KOPT-K1 (cell line): ENCODE results near the gene EME2.

Experiments used
- H3K27ac ChIP-seq: fragments of 200-600 bp; sonication (generic); 2 replicates; pipeline ENCODE4 v1.5.1; 2016; ENCODE audit warnings: antibody characterized with exemption, mild to moderate bottlenecking, low read depth, low read length; ENCODE audit not compliant: poor library complexity, severe bottlenecking
- H3K36me3 ChIP-seq: fragments of 200-600 bp; sonication (generic); 2 replicates; pipeline ENCODE4 v1.5.1; 2017; ENCODE audit warnings: antibody characterized with exemption, mild to moderate bottlenecking, low read length, moderate library complexity; ENCODE audit not compliant: insufficient read depth
- H3K9me3 ChIP-seq: fragments of 200-600 bp; sonication (generic); 2 replicates; pipeline ENCODE4 v1.5.1; 2017; ENCODE audit warnings: antibody characterized with exemption, low read length, mild to moderate bottlenecking; ENCODE audit not compliant: insufficient read depth, poor library complexity, severe bottlenecking

EME2 gene

DNA sequence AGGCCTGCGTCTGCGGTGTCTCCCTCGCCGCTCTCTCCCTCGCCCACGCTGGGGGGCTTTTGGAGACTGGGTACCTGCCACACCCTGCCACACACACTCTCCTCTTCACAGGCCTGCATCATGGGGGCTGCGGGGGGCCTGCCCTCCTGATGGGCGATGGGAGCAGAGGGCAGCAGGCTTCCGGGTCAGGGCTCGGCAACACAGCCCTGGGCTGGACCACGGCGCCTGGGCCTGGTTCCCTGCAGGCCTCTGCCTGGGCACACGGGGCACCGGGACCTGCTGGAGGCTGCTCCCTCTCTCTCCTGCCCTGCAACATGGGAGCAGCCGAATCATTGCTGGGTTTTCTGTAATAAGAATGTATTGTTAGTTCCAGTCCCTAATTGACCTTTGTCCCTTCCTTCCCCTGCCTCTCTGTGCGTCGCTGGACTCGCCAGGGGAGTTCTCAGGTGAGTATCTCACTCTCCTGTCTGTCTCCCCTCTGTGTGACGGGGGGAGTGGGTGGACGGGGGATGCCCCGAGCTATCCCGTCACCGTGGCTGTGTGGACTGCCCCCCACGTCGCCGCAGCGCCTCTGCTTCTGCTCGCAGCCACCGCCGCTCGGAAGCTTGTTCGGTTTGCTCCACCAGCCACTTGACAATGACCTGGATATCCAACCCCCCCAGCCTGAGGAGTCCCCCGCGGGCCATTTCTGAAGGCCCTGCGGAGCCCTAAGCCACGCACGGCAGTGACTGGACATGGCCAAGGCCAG lies 14.7 kb upstream of the EME2 start:
- peak overlapping the region; percentile 25 for H3K27ac ChIP-seq
- H3K36me3 ChIP-seq, result peaks cover 62% of the 10 kb centered on the region; the same call in 1 of the 2 replicates
- no peaks in the 10 kb centered on the region for H3K9me3 ChIP-seq

DNA sequence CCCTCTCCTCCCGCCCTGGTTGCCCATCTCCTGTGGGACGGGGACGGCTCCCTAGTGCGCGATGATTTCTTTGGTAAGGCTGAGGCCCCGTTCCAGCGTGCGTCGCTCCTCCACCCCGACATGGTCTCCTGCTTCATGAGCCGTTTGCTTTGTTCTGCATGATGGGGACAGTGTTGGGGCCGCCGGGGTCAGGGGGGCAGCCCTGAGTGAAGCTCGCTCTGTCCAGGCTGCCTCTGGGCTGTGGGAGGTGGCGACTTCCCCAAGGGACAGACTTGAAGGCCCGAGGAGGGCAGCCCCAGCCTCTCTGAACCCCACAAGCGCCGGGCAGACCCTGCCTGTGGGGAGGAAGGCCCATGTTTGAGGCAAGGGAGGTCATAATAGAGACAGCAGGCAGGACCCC lies 13.7 kb upstream of the EME2 start:
- Histone ChIP-seq H3K27ac (no peak overlapping the region), H3K36me3 (peaks cover 63% of the 10 kb centered on the region; the same call in 1 of the 2 replicates), H3K9me3 (no peaks in the 10 kb centered on the region)

DNA sequence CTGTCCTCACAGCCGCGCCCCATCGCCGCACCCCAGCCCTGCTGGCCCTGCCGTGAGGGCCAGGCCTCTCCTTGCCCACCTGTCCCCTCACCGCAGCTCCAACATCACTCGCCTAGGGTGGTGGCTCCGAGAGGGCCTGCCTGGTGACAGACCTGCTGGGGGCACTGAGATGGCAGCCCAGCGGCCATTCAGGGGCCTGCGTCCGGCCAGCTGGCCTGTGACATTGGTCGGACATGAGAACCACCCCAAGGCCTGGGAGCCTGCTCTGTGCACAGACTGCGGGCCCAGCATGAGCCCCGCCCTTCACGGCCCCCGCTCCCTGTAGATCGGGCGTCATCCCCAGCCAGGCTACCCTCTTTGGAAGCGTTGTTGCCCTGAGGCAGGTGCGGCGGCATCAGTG lies 13.1 kb upstream of the EME2 start:
- H3K27ac ChIP-seq, result no peak overlapping the region
- H3K36me3 ChIP-seq, result peaks cover 63% of the 10 kb centered on the region; the same call in 1 of the 2 replicates
- no peaks in the 10 kb centered on the region for H3K9me3 ChIP-seq

DNA sequence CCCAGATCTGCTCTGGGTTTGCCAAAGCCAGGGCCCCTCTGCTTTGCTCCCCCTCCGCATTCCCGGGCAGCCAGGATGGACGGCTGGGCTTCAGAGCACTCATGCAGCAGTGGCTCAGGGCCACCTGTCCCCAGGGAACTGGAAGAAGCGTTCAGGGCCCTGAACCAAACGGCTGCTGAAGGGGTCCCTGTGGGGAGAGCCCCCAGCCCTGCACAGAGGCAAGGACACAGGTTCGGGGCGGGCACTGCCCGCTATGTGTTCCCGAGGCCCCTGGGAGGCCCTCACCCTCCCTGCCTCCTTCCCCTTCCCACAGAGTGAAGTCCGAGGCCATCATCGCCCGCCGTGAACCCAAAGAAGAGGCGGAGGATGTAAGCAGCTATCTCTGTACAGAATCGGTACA lies 11.7 kb upstream of the EME2 start:
- Histone ChIP-seq H3K9me3 (no peaks in the 10 kb centered on the region), H3K27ac (no peak overlapping the region), H3K36me3 (peaks cover 70% of the 10 kb centered on the region)

DNA sequence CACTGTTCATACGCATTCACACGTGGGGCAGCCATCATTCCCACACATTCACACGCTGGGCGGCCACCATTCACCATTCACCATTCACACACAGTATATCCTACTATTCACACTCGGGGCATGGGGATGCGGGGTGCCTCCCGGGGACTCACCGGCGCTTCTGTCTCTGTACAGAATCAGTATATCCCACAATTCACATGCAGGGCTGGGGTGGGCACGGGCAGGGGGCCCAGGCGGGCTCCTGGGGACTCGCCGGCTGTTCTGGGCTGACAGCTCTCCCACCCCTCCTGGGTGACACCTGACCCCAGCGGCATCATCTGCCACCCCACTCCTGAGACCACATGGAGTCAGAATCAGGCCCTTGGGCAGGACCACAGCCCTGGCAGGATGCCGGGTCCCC lies 10.9 kb upstream of the EME2 start:
- no peaks in the 10 kb centered on the region for H3K9me3 ChIP-seq
- peaks cover 79% of the 10 kb centered on the region for H3K36me3 ChIP-seq
- H3K27ac ChIP-seq, result no peak overlapping the region

DNA sequence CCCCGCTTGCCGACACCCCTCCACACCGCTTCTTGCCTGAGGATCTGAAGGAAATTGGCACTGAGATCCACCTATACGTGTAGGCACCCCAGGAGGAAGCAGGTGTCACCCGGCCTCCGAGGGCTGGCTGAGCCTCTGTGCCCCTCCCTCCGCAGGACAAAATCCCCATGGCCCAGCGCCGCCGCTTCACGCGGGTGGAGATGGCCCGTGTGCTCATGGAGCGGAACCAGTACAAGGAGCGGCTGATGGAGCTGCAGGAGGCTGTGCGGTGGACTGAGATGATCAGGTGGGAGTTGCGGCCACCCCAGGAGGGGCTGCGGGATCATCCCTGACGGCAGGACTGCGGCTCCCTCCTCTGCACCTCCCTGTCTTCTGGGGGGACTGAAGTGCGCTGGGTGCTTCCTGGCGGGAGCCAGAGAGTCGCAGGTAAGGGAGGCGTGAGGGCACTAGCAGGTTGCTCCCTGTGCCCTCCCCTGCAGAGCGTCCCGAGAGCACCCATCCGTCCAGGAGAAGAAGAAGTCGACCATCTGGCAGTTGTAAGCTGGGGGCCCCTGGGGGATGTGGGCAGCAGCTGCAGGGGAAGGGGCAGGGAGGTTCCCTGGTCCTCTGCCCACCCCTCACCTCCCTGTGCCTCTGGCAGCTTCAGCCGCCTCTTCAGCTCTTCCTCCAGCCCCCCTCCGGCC lies 10.3 kb upstream of the EME2 start:
- H3K27ac ChIP-seq, result no peak overlapping the region
- peaks cover 85% of the 10 kb centered on the region for H3K36me3 ChIP-seq
- H3K9me3 ChIP-seq, result no peaks in the 10 kb centered on the region

DNA sequence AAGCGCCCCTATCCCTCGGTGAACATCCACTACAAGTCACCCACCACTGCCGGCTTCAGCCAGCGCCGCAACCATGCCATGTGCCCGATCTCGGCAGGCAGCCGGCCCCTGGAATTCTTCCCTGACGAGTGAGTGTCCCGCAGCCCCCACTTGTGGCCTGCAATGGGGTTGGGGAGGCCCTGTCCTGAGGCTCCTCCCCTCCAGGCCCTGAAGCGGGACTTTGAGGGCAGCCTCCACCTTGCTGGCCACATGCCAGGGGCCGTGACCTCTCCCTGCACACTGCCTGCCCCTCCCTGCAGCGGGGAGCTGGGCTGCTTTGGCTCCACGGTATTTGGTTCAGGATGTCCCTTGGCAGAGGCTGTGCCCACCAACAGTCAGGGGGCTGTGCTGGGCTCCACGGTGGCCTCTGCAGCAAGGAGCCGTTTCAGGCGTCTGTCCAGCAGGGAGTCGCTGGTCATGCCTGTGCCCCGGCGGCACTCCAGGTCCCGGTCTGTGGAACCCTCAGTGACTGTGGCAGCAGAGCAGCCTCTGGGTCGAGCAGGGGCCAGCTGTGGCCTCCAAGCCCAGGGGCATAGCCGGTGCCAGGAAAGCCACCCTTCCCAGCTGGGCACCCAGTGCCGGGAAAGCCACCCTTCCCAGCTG lies 9.6 kb upstream of the EME2 start:
- no peak overlapping the region for H3K27ac ChIP-seq

DNA sequence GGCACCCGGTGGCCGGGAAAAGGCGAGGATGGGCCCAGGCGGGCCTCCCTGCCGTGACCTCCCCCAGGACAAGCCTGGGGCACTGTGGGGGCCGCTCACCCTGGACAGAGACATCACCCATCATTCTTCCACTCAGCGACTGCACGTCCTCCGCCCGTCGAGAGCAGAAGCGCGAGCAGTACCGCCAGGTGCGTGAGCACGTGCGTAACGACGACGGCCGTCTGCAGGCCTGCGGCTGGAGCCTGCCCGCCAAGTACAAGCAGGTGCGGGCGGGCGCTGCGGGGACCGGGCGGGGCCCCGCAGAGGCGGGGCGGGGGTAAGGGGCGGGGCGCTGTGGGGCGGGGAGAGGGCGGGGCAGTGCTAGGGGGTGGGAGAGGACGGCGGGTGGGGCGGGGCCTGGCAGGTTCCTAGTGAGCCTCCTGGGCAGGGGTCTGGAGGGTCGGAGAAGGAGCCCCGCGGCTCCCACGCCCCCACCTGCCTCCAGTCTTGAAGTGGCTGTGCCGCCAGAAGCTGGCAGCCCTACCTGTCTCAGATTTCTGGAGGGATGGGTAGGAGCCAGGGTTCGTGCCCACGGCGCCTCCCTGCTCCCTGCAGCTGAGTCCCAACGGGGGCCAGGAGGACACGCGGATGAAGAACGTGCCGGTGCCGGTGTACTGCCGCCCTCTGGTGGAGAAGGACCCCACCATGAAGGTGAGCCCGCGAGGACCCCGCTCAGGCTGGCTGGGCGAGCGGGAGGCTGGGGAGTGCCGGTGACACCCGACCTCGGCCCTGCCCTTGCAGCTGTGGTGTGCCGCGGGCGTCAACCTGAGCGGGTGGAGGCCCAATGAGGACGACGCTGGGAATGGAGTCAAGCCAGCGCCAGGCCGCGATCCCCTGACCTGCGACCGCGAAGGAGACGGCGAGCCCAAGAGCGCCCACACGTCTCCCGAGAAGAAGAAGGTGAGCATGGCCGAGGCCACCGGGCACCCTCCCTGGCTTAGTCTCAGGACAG lies 8.8 kb upstream of the EME2 start:
- Histone ChIP-seq H3K27ac (no peak overlapping the region), H3K36me3 (peaks cover 91% of the 10 kb centered on the region), H3K9me3 (no peaks in the 10 kb centered on the region)

More for the DNA sequence above, 9.6 kb upstream of the EME2 start:
- Histone ChIP-seq H3K9me3 (no peaks in the 10 kb centered on the region), H3K36me3 (peaks cover 86% of the 10 kb centered on the region)

DNA sequence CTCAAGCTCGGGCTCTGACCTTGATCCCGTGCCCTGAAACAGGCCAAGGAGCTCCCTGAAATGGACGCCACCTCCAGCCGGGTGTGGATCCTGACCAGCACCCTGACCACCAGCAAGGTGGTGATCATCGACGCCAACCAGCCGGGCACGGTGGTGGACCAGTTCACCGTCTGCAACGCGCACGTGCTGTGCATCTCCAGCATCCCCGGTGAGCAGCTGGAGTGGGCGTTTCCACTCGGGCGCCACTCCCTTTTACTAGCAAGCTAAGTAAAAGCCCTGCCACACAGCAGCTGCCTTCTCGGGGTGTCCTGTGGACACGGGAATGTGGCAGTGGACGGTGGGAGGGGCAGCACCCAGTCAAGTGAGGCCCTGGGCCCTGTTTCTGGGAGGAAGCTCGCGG lies 7.6 kb upstream of the EME2 start:
- Histone ChIP-seq H3K9me3 (no peaks in the 10 kb centered on the region), H3K27ac (no peak overlapping the region), H3K36me3 (peaks cover 94% of the 10 kb centered on the region)

DNA sequence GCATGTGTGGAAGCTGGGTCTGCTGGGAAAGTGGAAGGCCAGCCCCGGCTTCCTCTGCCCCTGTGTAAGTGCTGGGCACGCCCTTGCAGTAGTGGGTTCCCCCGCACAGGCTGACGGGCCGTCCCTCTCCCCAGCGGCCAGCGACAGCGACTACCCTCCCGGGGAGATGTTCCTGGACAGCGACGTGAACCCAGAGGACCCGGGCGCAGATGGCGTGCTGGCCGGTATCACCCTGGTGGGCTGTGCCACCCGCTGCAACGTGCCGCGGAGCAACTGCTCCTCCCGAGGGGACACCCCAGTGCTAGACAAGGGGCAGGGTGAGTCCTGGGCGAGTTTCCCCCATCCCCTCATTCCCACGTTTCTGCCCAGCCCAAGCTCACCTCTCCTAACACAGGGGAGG lies 6.8 kb upstream of the EME2 start:
- no peaks in the 10 kb centered on the region for H3K9me3 ChIP-seq
- H3K36me3 ChIP-seq, result peaks cover 92% of the 10 kb centered on the region
- no peak overlapping the region for H3K27ac ChIP-seq

DNA sequence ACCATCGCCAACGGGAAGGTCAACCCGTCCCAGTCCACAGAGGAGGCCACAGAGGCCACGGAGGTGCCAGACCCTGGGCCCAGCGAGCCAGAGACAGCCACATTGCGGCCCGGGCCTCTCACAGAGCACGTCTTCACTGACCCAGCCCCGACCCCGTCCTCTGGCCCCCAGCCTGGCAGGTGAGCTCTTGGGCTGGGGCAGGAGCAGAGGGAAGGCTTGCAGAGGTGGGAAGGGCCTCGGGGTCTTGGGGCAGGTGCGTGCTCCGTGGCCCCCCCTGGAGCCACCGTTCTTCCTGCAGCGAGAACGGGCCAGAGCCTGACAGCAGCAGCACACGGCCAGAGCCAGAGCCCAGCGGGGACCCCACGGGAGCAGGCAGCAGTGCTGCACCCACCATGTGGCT lies 6.4 kb upstream of the EME2 start:
- H3K9me3 ChIP-seq, result no peaks in the 10 kb centered on the region
- no peak overlapping the region for H3K27ac ChIP-seq
- peaks cover 88% of the 10 kb centered on the region for H3K36me3 ChIP-seq

DNA sequence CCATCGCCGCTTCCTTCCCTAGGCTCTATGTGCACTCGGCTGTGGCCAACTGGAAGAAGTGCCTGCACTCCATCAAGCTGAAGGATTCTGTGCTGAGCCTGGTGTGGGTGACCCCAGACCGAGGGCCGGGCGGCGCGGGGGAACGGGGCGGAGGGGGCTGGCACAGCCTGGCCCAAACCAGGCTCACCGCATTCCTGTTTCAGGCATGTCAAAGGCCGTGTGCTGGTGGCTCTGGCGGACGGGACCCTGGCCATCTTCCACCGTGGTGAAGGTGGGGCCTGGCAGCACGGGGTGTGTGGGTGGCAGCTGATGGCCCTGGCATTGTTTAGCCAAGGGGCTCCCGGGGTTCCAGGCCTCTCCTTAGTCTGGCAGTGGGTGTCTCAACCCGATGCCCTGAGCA lies 5.9 kb upstream of the EME2 start:
- Histone ChIP-seq H3K27ac (no peak overlapping the region), H3K9me3 (no peaks in the 10 kb centered on the region), H3K36me3 (peaks cover 85% of the 10 kb centered on the region)

DNA sequence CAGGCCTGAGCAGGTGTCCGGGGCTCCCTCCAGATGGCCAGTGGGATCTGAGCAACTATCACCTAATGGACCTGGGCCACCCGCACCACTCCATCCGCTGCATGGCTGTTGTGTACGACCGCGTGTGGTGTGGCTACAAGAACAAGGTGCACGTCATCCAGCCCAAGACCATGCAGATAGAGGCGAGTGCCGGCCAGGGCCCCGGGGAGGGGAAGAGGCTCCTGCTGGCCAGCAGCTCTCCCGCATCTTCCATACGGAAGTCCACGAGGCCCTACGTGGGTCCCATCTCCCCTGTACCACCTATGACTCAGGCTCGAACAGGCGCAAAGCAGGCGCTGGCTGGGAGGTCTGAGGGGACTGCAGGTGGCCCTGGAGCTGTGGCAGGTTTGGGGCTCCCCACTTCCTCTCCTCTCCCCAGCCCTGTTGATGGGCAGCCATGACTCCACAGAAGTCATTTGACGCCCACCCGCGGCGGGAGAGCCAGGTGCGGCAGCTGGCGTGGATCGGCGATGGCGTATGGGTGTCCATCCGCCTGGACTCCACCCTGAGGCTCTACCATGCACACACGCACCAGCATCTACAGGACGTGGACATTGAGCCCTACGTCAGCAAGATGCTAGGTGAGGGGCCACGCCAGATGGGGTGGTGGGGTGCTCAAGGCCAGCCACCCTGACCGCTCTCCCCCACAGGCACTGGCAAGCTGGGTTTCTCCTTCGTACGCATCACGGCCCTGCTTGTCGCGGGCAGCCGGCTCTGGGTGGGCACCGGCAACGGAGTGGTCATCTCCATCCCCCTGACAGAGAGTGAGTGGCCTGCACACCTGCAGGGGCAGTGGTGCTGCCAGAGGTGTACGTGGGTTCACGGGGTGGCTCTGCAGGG lies 5.3 kb upstream of the EME2 start:
- Histone ChIP-seq H3K9me3 (no peaks in the 10 kb centered on the region), H3K27ac (no peak overlapping the region), H3K36me3 (peaks cover 78% of the 10 kb centered on the region)
